ENCODE results near the gene NAA38.

The NAA38 gene, protein sequence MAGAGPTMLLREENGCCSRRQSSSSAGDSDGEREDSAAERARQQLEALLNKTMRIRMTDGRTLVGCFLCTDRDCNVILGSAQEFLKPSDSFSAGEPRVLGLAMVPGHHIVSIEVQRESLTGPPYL

DNA sequence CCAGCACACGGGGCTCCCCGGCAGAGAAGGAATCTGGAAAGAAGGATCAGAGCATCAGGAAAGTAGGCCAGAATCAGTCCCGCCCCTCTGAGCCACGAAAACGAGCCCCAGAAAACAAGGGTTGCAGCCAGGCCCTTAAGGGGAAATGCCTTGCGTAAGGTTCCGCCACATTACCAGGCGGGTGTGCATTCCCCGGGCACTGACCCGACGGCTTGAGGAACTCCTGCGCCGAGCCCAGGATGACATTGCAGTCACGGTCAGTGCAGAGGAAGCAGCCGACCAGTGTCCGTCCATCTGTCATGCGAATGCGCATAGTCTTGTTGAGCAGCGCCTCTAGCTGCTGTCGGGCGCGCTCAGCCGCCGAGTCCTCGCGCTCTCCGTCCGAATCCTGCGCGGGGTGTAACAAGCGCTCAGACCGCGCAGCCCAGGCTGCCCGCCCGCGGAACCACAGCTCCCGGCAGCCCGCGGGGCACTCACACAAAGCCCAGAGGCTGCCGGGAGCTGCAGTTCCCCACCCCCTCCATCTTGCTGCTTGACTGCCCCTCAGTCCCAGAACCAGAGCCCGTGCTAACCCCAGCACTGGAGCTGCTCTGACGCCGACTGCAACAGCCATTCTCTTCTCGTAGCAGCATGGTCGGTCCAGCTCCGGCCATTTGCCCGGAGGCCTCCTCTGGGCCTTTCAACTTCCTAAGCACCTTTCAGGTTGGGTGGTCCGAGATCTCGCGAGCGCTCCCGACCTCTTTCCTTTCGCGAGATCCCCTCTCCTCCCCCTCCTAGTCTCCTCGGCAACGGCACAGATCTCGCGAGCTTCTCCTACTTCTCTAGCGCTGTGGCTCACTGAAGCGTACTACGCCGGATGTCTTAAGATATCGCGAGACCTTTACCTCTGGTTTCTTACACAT, at the start of gene NAA38:
Gene NAA38, minus strand, starts transcription at position 749 of the 902 bp plus-strand sequence. Its CDS starts 96 bp downstream, at position 653.
- peak; percentile 99 for DNase-seq

DNA sequence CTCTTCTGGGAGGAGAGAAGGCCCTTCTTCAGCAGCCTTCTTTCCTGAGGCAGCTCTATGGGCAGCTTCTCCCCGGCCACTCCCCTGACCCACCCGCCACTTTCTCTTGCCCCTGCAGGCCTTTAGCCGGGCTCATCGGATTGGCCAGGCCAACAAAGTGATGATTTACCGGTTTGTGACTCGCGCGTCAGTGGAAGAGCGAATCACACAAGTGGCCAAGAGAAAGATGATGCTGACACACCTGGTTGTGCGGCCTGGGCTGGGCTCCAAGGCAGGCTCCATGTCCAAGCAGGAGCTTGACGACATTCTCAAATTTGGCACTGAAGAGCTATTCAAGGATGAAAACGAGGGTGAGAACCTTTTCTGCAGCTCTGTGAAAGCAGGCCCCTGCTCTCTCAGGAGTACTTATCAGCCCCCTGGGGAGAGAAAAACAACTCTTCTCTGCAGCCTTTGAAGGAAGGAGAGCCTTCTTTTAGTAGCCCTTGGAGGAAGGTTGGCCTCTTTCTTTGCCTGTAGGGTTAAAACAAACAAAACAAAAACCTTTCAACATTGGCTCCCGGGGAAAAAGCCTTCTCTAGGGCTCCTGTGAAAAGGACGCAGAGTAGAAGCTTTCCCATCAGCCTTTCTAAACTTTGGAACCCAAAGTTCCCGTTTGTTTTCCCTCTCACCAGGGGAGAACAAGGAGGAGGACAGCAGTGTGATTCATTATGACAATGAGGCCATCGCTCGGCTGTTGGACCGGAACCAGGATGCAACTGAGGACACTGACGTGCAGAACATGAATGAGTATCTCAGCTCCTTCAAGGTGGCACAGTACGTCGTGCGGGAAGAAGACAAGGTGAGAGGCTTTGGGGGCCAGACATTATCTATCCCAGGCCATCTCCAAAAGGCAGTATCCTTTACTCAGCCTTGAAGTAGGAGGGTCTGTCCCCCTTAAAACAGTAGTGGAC, 46.1 kb upstream of the NAA38 start:
- no peak for DNase-seq

DNA sequence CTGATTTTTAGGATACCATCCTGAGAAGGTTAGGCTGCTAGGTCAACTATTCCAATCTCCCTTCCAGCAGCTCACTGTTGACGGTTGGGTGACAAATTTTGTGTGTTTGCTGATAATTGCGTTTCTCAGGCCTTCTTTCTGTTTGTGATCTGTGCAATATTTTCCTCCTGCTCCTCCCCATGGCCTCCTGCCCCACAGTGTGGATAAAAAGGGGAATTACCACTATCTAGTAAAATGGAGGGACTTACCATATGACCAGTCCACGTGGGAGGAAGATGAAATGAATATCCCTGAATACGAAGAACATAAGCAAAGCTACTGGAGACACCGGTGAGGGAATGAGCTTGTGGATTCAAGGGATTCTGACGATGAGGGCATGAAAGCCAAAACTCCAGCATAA, 40.4 kb upstream of the NAA38 start:
- DNase-seq = peak; percentile 22

- no peak for DNase-seq
These were observed 39.7 kb upstream of the NAA38 start for GRCh38 chr17:7897090-7897489.

DNA sequence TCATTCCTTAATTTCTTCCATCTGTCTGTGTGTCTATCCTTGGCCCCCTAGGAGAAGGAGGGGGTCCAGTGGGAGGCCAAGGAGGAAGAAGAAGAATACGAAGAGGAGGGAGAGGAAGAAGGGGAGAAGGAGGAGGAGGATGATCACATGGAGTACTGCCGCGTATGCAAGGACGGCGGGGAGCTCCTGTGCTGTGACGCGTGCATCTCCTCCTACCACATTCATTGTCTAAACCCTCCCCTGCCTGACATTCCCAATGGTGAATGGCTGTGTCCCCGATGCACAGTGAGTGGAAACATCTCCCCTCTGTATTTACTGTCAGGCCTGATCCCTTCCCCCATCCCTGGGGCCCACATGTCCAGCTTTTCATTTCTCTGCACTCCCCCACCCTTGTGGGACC, 37.5 kb upstream of the NAA38 start:
- DNase-seq = no peak

- DNase-seq = no peak
These were observed 36.9 kb upstream of the NAA38 start for GRCh38 chr17:7894226-7894625.

DNA sequence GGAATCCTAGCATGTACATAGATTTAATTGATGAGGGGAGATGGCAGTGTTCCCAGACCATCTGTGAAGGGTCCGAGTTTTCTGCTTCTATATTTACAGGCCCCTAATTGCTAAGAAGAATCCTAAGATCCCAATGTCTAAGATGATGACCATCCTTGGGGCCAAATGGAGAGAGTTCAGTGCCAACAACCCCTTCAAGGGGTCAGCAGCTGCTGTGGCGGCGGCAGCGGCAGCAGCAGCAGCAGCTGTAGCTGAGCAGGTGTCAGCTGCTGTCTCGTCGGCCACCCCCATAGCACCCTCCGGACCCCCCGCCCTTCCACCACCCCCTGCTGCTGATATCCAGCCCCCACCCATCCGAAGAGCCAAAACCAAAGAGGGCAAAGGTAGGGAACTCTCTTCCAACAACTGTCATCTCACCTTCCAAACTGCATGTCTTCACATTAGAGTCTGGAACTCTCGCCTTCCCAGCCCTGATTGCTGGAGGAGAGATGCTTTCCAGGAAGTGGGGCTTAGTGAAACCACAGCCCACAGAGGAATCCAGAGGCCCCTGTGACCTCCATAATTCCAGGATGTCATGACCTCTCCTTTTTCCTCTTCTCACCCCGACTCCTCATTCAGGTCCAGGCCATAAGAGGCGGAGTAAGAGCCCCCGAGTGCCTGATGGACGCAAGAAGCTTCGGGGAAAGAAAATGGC, 36.0 kb upstream of the NAA38 start:
- no peak for DNase-seq

- peak; percentile 82 for DNase-seq
These were observed 32.0 kb upstream of the NAA38 start for GRCh38 chr17:7889166-7889955.

- DNase-seq = no peak
These were observed 31.0 kb upstream of the NAA38 start, which contains the start of gene CHD3 for GRCh38 chr17:7888184-7888920. TSS of gene CHD3 (plus strand) at chr17:7888789. CDS start at chr17:7889001, 212 bp downstream.

DNA sequence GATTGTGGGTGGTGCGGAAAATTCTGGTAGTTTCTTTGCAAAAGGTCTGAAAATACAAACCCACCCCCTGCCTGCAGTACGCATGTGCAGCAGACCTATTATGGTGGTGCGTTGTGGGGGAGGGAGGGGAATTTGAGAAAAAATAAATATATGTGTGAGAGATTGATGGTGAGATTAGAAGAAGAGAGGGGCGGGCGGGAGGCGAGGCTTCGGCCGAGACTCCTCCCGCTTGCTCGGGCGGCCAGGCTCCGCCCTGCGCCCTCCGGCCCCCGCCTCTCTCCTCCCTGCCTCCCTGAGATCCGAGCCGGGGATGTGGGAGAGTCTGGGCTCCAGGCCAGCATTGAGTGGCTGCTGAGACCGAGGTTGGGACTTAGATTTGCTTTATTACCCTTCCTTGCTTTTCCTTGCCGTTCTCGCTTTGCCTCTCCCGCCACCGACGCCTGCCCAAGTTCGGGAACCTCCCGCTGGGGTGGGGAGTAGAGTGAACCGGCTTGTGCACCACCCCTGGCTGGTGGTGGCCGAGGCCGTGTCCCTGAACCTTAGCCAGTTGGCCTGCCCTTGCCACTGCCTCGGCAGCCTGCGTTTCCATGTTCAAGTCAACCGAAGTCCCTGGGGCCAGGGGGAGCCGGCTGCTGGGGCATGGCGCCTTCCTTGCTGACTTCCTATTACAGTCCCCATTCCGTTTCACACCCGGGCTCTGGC, 30.3 kb upstream of the NAA38 start:
- DNase-seq = peak; percentile 90

GRCh38 chr17:7887038-7887481, 29.7 kb upstream of the NAA38 start:
- no peak for DNase-seq

DNA sequence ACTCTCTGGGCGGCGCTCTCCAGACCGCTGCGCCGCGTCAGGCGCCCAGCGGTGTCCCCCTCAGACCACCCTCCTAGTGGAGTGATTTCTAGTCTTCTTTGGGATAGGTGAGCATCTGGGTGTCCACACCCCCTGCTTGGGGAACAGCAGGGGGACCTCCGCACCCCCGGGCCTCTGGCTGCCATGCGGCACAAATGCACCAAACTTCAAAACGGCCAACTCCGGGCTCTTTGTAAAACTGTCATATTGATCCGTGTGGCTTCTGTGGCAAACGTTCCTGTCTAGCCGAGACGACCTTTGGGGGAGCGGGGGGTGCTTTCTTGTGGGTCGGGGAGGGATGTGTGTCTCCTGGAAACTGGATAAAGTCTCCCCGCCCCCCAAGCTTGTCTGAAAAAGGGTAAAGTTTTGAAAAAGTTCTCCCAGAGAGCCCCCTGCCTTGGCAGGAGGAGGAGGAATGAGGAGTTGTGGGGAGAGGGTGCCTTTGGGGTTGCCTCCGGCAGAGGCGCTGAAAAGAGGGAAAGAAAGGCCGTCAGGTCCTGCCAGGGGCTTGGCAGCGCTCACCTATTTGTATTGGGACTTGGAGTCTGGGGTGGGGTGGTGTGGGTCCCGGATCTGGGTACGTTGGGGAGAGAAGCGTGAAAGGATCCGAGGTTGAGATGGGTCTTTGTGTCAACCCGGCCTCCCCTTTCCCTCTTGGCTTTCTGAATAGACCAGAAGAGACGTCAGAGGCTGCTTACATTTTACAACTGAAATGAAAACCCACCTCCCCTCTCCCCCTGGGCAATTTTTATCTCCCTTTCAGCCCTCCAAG, 29.1 kb upstream of the NAA38 start:
- DNase-seq = peak; percentile 42

GRCh38 chr17:7885367-7886226, 28.2 kb upstream of the NAA38 start:
- peak; percentile 13 for DNase-seq

- DNase-seq = no peak
These were observed 27.4 kb upstream of the NAA38 start for GRCh38 chr17:7884581-7885366.

GRCh38 chr17:7883781-7884386, 26.5 kb upstream of the NAA38 start:
- DNase-seq = peak; percentile 30

DNA sequence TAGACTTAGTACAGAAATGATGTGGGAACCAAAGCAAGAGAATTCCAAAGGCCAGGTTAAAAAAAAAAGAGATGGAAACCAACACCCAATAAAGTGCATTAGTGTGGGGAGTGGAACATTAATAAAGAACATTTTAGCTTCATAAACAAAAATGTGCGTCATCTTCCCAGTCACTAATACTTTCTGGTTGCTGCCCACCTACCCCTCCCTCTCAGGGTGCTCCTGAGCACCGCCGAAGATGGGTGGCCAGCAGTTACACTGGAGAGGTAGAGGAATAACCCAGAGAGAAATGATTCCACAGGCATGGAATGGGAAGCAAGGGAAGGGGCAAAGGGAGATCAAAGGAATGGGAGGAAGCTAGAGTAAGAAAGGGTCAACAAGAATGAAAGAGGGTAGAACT, 25.3 kb upstream of the NAA38 start:
- DNase-seq = no peak

- no peak for DNase-seq
These were observed 24.7 kb upstream of the NAA38 start for GRCh38 chr17:7882068-7882467.

Data from HCEC 1CT (cell line).